OCI-LY1 (cell line): ENCODE results near the gene SPOP.

Experiments used
- H2AFZ ChIP-seq: fragments of 200-600 bp; sonication (generic), shearing (Covaris generic); 2 replicates; pipeline ENCODE4 v1.6.0; 2014; ENCODE audit warnings: antibody characterized with exemption, mild to moderate bottlenecking, low read length
- H3F3A ChIP-seq: fragments of 200-600 bp; sonication (generic), shearing (Covaris generic); 2 replicates; pipeline ENCODE4 v1.6.0; 2014; ENCODE audit warnings: mild to moderate bottlenecking, antibody characterized with exemption, low read length, moderate library complexity; ENCODE audit not compliant: insufficient read depth
- H3K27ac ChIP-seq: fragments of 200-600 bp; sonication (generic); 2 replicates; pipeline ENCODE4 v1.5.1; 2014; ENCODE audit warnings: low read length, mixed run types, mild to moderate bottlenecking, low read depth; ENCODE audit not compliant: poor library complexity, severe bottlenecking
- H3K27me3 ChIP-seq: fragments of 200-600 bp; sonication (generic); 2 replicates; pipeline ENCODE4 v1.6.0; 2014; ENCODE audit warnings: antibody characterized with exemption, mild to moderate bottlenecking, low read length, moderate library complexity; ENCODE audit not compliant: insufficient read depth
- H3K36me3 ChIP-seq: fragments of 200-600 bp; sonication (generic); 2 replicates; pipeline ENCODE4 v1.6.1; 2014; ENCODE audit warnings: mild to moderate bottlenecking, antibody characterized with exemption, low read length, moderate library complexity, mixed read lengths; ENCODE audit not compliant: insufficient read depth
- H3K4me1 ChIP-seq: fragments of 200-600 bp; sonication (generic); 2 replicates; pipeline ENCODE4 v1.5.1; 2014; ENCODE audit warnings: mild to moderate bottlenecking, low read length, moderate library complexity; ENCODE audit not compliant: insufficient read depth, severe bottlenecking
- H3K4me2 ChIP-seq: fragments of 200-600 bp; sonication (generic), shearing (Covaris generic); 2 replicates; pipeline ENCODE4 v1.6.1; 2014; ENCODE audit warnings: low read length
- H3K4me3 ChIP-seq: fragments of 200-600 bp; sonication (generic); 2 replicates; pipeline ENCODE4 v1.5.1; 2014; ENCODE audit warnings: low read length, low read depth, mild to moderate bottlenecking, mixed read lengths; ENCODE audit not compliant: poor library complexity, severe bottlenecking
- H3K79me2 ChIP-seq: fragments of 200-600 bp; shearing (Covaris generic); 2 replicates; pipeline ENCODE4 v1.6.1; 2016; ENCODE audit warnings: mixed run types, low read length, mixed read lengths; ENCODE audit not compliant: insufficient read depth
- H3K9ac ChIP-seq: fragments of 200-600 bp; sonication (generic), shearing (Covaris generic); 2 replicates; pipeline ENCODE4 v1.6.1; 2014; ENCODE audit warnings: mild to moderate bottlenecking, low read length, mixed read lengths
- H3K9me2 ChIP-seq: fragments of 200-600 bp; sonication (generic), shearing (Covaris generic); 2 replicates; pipeline ENCODE4 v1.6.1; 2014; ENCODE audit warnings: low read depth, mild to moderate bottlenecking, low read length, mixed read lengths
- H3K9me3 ChIP-seq: fragments of 200-600 bp; shearing (Covaris generic); 2 replicates; pipeline ENCODE4 v1.6.1; 2014; ENCODE audit warnings: low read length, mixed read lengths
- H4K20me1 ChIP-seq: fragments of 200-600 bp; sonication (generic), shearing (Covaris generic); 2 replicates; pipeline ENCODE4 v1.6.0; 2016; ENCODE audit warnings: mild to moderate bottlenecking, low read length; ENCODE audit not compliant: insufficient read depth
- CTCF ChIP-seq: fragments of 200-600 bp; sonication (generic), shearing (Covaris generic); IDR thresholded peaks from 2 replicates; pipeline ENCODE4 v1.5.1; 2017; ENCODE audit warnings: mild to moderate bottlenecking, antibody characterized with exemption, low read length, moderate library complexity, mixed read lengths
- EZH2 ChIP-seq: fragments of 200-600 bp; sonication (generic), shearing (Covaris generic); IDR thresholded peaks from 2 replicates; pipeline ENCODE4 v1.8.0; 2017; ENCODE audit warnings: borderline replicate concordance, mixed run types, mild to moderate bottlenecking, antibody characterized with exemption, low read length, moderate library complexity, mixed read lengths

Gene SPOP

GRCh38 chr17:49595980-49596379, 81.9 kb downstream of the SPOP start:
- no peak overlapping the region for H2AFZ ChIP-seq
- peaks cover 41% of the 10 kb centered on the region for H3K36me3 ChIP-seq
- no peak overlapping the region for H3K4me2 ChIP-seq
- TF ChIP-seq EZH2 (no peak), CTCF (no peak)
- no peak overlapping the region for H3K4me3 ChIP-seq
- no peaks in the 10 kb centered on the region for H3K4me1 ChIP-seq
- no peaks in the 10 kb centered on the region for H3K9me3 ChIP-seq
- no peaks in the 10 kb centered on the region for H3K79me2 ChIP-seq
- no peaks in the 10 kb centered on the region for H3K27me3 ChIP-seq
- no peaks in the 10 kb centered on the region for H4K20me1 ChIP-seq
- H3F3A ChIP-seq, result no peaks in the 10 kb centered on the region
- no peak overlapping the region for H3K9ac ChIP-seq
- H3K9me2 ChIP-seq, result no peaks in the 10 kb centered on the region
- no peak overlapping the region for H3K27ac ChIP-seq

DNA sequence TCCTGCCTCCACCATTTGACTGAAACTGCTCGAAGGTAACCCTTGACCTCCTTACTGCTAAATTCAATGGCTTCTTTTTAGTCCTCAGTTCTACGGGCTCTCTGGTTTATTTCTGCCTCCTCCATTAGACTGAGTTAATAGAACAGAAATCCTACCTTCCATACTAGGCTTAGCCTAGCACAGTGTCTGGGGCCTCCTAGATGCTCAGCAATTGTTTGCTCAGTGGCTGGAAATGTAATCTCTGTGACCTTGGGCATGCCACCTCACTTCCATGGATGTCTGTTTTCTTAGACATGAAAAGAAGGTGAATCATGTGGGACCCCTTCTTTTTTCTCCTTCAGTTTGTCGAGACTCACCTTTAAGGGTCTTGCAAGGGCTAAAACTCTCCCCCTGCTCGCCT, 82.6 kb downstream of the SPOP start:
- H3K9me3 ChIP-seq, result no peaks in the 10 kb centered on the region
- no peak overlapping the region for H3K27ac ChIP-seq
- H3K27me3 ChIP-seq, result no peaks in the 10 kb centered on the region
- no peak overlapping the region for H3K4me2 ChIP-seq
- H3K9me2 ChIP-seq, result no peaks in the 10 kb centered on the region
- no peak overlapping the region for H3K9ac ChIP-seq
- H3F3A ChIP-seq, result no peaks in the 10 kb centered on the region
- H3K36me3 ChIP-seq, result peaks cover 35% of the 10 kb centered on the region
- no peak overlapping the region for H2AFZ ChIP-seq
- H3K79me2 ChIP-seq, result no peaks in the 10 kb centered on the region
- H3K4me3 ChIP-seq, result no peak overlapping the region
- TF ChIP-seq EZH2 (no peak), CTCF (no peak)
- H3K4me1 ChIP-seq, result no peaks in the 10 kb centered on the region
- no peaks in the 10 kb centered on the region for H4K20me1 ChIP-seq

DNA sequence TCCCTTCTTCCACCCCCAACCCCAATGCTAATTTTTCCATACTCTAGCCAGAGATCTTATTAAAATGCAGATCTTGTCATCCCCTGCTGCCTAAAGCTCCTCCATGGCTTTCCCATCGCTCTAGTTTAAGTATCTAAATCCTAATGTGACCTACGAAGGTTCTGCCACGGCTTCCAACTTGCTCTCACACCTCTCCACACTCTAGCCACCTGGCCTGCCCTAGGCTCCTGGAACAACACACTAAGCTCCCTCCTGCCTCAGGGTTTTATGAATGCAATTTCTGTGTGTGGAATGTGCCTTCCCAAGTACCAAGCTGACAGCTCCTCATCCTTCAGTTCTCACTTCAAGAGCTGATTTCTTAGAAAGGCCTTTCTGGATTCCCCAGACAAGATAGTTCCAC, 85.6 kb downstream of the SPOP start:
- Histone ChIP-seq H4K20me1 (no peaks in the 10 kb centered on the region), H3K9ac (no peak overlapping the region), H3K9me3 (no peaks in the 10 kb centered on the region), H3K27ac (no peak overlapping the region), H3K4me2 (no peak overlapping the region), H3K36me3 (peaks cover 9% of the 10 kb centered on the region; the same call in 1 of the 2 replicates), H3K9me2 (no peaks in the 10 kb centered on the region), H3F3A (no peaks in the 10 kb centered on the region), H2AFZ (no peak overlapping the region), H3K4me1 (no peaks in the 10 kb centered on the region), H3K79me2 (no peaks in the 10 kb centered on the region), H3K27me3 (no peaks in the 10 kb centered on the region), H3K4me3 (no peak overlapping the region)
- TF ChIP-seq EZH2, result no peak
- no peak for TF ChIP-seq CTCF
